GM12873 (cell line): ENCODE results near the gene KRCC1.
A peak's percentile ranks its signal among the peaks of the same experiment; 100 is the strongest.

Experiments used
- TF ChIP-seq, protein P1 (sequence below): IDR thresholded peaks from 2 replicates; pipeline ENCODE4 v1.5.1; 2012; ENCODE audit warnings: low read depth, mild to moderate bottlenecking, moderate library complexity, low read length, control low read depth; ENCODE audit not compliant: insufficient read depth; ENCODE audit errors: missing control alignments

Gene KRCC1

DNA sequence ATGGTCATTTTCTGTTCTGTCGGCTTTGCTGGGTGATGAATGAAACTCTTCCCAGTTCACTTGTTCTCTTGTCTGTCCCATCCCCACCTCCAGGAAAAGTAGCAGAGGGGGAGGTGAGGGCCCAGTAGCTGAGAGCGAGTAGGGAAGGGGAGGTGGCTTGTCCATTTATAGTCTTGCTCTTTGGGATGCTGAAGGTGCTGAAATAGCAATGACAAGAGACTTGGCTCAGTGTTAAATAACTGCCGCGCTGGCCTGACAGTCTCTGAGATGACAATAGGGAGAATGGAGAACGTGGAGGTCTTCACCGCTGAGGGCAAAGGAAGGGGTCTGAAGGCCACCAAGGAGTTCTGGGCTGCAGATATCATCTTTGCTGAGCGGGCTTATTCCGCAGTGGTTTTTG, 12.0 kb upstream of the KRCC1 start, which contains the start of gene SMYD1:
Gene SMYD1, plus strand, starts transcription at position 228 of the 400 bp plus-strand sequence. Its CDS starts 40 bp downstream, at position 268.
- TF ChIP-seq, protein P1, sequence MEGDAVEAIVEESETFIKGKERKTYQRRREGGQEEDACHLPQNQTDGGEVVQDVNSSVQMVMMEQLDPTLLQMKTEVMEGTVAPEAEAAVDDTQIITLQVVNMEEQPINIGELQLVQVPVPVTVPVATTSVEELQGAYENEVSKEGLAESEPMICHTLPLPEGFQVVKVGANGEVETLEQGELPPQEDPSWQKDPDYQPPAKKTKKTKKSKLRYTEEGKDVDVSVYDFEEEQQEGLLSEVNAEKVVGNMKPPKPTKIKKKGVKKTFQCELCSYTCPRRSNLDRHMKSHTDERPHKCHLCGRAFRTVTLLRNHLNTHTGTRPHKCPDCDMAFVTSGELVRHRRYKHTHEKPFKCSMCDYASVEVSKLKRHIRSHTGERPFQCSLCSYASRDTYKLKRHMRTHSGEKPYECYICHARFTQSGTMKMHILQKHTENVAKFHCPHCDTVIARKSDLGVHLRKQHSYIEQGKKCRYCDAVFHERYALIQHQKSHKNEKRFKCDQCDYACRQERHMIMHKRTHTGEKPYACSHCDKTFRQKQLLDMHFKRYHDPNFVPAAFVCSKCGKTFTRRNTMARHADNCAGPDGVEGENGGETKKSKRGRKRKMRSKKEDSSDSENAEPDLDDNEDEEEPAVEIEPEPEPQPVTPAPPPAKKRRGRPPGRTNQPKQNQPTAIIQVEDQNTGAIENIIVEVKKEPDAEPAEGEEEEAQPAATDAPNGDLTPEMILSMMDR = no peak

- TF ChIP-seq, protein P1 = no peak
Measured at GRCh38 chr2:88067189-88067588, 11.6 kb upstream of the KRCC1 start.

GRCh38 chr2:88066543-88066942, 11.0 kb upstream of the KRCC1 start:
- TF ChIP-seq, protein P1 = no peak

- TF ChIP-seq, protein P1 = no peak
Measured at GRCh38 chr2:88061295-88061694, 5.7 kb upstream of the KRCC1 start.

DNA sequence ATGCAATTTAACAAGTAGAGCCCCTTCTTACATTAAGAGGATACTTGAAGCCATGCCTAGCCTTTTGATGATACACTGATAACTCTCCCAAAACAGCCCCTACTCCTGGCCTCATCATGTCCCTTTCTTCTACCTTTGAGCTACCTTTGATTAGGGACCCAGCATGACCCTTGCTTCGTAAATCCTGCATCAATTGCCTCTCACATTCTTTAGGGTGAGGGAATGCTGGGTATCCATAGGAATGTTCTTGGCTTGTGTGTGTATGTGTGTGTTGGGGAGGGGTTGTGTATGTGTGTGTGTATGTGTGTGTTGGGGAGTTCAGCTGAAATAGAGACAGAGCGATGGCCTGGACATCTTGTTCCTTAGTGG, 5.3 kb upstream of the KRCC1 start:
- TF ChIP-seq, protein P1 = no peak

DNA sequence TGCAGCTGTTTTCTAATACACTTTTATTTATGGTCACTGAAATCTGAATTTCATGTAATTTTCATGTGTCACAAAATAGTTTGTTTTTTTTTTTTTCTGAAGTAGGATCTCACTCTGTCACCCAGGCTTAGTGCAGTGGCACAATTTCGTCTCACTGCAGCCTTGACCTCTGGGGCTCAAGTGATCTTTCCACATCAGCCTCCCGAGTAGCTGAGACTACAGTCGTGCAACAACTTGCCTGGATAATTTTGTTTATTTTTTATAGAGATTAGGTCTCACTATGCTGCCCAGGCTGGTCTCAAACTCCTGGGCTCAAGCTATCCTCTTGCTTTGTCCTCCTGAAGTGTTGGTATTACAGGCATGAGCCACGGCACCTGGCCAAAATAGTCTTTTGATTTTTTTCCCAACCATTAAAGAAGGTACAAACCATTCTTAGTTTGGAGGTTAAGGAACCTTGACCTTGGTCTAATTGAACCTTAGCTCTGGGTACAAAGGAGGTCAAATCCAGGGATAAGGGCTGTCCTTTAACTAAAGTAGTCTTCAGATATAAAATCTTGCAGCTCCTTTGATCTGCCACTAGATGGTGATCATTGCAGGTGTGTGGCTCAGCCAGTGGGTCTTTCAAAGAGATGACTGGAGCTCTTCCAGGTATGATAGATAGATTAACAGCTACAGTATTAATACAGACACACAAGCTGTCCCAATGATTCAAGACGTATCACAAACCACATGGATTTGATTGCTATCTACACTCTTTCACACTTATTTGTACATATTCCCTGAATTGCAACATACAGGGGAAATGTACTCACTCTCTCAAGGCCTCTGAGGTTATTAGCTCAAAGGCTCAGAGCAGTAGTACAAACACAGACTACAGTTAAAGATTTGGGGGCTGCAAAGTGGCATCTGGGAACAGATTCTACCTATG, 4.7 kb upstream of the KRCC1 start:
- TF ChIP-seq, protein P1 = peak; percentile 80

- TF ChIP-seq, protein P1 = no peak
Measured at GRCh38 chr2:88058191-88058590, 2.6 kb upstream of the KRCC1 start.
